Muscle layer of duodenum (tissue), 2 donors: ENCODE results near the gene TET2.

Source experiments
- H3K27ac ChIP-seq: one replicate; pipeline ENCODE4 v1.7.0; 2013; ENCODE audit warnings: mild to moderate bottlenecking, low read length
- H3K27me3 ChIP-seq: one replicate; pipeline ENCODE4 v1.7.0; 2013; ENCODE audit warnings: low read depth, mild to moderate bottlenecking, control low read depth, low read length
- H3K36me3 ChIP-seq, 2 donors: one replicate each; pipeline ENCODE4 v1.7.0; 2013; ENCODE audit warnings: low read length in 2 of 2, control low read depth in 1 of 2, mild to moderate bottlenecking in 1 of 2; ENCODE audit not compliant: insufficient read depth in 2 of 2, control insufficient read depth in 1 of 2
- H3K4me1 ChIP-seq, 2 donors: one replicate each; pipeline ENCODE4 v1.7.0; 2013; ENCODE audit warnings: low read length in 2 of 2, mild to moderate bottlenecking in 2 of 2, control low read depth in 1 of 2, moderate library complexity in 1 of 2; ENCODE audit not compliant: insufficient read depth in 2 of 2, control insufficient read depth in 1 of 2
- H3K4me3 ChIP-seq, 2 donors: one replicate each; pipeline ENCODE4 v1.7.0; 2013; ENCODE audit warnings: low read length in 2 of 2, low read depth in 1 of 2, mild to moderate bottlenecking in 1 of 2
- H3K9me3 ChIP-seq, 2 donors: one replicate each; pipeline ENCODE4 v1.7.0; 2013; ENCODE audit warnings: low read length in 2 of 2, control low read depth in 1 of 2, mild to moderate bottlenecking in 1 of 2; ENCODE audit not compliant: control insufficient read depth in 1 of 2
- donor health status: healthy.

The TET2 gene

DNA sequence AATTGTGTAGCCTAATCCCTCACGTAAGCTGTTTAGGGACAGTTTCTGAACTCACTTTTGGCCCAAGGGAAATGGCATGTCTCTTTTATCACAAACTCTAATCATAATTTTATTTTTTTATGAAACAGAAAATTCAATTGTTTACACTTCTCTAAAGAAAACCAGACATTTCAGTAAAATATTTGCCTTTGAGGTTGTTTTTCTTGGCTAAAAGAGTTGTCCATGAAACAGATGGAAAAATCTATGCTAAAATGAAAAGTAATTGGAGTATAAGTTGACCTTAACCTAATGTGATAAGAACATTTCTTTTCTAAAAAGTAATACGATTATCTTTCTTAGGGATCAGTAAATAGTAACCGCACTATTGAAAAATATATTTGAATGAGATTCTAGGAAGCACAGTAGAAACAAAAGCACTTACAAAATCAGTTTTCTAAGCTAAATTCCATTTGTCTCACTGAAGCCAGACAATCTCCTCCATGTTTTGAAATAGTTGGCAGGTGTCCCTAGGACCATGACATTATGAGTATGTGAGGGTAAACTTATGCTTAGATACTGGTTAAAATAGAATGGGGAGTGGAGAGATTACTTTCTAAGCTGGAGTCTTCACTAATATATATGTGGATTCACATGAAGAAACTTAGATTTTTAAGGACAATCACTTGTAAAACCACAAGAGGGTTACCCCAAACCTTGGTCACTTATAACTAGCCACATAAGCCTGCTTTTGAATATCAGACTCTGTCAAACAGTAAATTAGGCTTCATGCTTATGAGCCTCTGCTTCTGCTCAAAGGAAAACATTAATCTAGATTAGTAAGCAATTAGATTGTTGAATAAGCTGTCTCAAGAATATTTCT, 20.1 kb upstream of the TET2 start:
- Histone ChIP-seq H3K36me3 (no peaks in the 10 kb centered on the region), H3K4me1 (no peaks in the 10 kb centered on the region), H3K27ac (no peak overlapping the region), H3K4me3 (no peak overlapping the region), H3K27me3 (no peaks in the 10 kb centered on the region), H3K9me3 (no peaks in the 10 kb centered on the region)

DNA sequence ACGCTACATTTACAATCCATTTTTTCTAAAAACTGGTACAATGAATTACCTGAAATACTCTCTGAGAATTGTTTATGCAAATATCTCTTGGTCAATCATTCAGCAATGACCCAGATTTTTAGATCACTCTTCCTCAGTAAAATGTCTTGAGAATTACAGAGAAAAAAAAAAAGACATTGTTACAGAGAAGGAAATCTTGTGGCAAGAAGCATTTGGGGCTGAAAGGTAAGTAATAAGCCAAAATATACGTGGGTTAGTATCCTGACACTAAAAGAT, 19.6 kb upstream of the TET2 start:
- Histone ChIP-seq H3K27ac (no peak overlapping the region), H3K27me3 (no peaks in the 10 kb centered on the region), H3K36me3 (no peaks in the 10 kb centered on the region), H3K4me3 (no peak overlapping the region), H3K9me3 (no peaks in the 10 kb centered on the region), H3K4me1 (no peaks in the 10 kb centered on the region)

DNA sequence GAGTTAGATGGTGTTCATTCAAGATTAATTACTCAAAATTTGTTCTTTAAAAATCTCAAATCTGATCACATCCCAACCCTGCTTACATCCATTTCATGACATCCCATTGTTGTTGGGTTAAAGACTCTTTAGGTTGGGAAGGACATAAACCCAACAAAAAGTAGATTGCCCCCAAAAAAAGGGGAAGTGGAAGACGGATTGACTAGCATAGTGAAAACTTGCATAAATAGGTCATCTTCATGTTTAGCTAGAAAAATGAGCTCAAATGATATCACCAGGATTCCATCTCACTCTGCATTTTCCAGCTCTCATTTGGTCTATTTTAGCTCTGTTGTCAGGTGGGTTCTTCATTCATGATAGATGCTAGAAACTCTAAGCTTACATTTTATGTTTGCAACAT, 18.5 kb upstream of the TET2 start:
- no peaks in the 10 kb centered on the region for H3K4me1 ChIP-seq
- no peaks in the 10 kb centered on the region for H3K9me3 ChIP-seq
- no peaks in the 10 kb centered on the region for H3K27me3 ChIP-seq
- H3K36me3 ChIP-seq: no peaks in the 10 kb centered on the region
- no peak overlapping the region for H3K27ac ChIP-seq
- no peak overlapping the region for H3K4me3 ChIP-seq

DNA sequence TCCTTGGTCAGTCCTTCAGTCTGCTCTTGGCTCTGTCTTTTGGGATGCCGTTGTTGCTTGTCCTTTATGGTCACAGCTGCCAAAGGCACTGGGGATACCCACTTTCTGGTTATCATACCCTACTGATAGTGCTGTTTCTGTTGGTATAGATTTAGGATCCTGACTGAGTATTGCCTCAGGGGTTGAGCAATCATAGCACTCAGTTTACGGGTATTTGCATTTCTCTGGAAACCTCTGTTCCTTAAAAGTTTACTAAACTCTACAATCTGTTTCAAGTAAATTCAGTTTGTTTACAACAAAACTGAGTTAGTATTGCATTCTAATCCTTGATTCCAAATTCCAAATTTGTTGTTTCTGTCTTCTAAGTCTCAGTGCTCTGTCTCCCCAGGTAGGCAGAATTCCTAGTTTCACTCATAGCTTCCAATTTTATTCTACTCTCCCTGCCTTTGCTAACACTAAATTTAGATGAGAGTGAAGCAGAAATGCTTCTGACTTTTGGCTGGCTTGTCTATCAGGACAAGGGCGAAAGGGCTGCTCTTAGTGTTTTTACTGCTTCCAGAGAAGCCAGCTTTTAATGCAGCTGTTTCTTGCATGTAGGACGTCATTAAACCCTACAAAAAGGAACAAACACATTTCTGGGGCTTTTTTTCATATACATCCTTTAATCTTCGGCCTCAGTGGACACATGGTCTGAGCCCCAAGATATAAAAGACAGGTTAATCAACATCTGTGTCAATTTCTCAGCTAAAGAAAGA, 17.2 kb upstream of the TET2 start:
- Histone ChIP-seq H3K36me3 (no peaks in the 10 kb centered on the region), H3K27me3 (no peaks in the 10 kb centered on the region), H3K9me3 (no peaks in the 10 kb centered on the region), H3K27ac (no peak overlapping the region), H3K4me3 (no peak overlapping the region), H3K4me1 (no peaks in the 10 kb centered on the region)

DNA sequence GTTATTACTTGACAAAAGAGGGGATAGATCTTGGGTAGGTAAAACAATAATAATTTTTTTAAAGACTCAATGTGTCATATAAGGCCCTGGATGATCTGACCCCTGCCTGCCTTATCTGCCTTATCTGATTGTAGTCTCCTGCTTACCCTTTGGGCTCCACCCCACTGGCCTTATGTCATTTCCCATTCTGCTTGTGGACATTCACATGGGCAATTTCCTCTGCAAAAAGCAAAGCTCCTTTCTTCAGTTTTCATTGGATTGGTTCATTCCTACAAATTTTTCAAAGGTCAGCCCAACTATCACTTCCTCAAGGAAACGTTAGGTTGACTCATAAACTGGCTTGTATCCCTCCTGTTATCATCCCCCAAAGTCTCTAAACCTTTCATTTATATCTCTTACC, 15.7 kb upstream of the TET2 start:
- H3K9me3 ChIP-seq: no peaks in the 10 kb centered on the region
- no peak overlapping the region for H3K4me3 ChIP-seq
- no peaks in the 10 kb centered on the region for H3K4me1 ChIP-seq
- H3K27me3 ChIP-seq: no peaks in the 10 kb centered on the region
- no peaks in the 10 kb centered on the region for H3K36me3 ChIP-seq
- H3K27ac ChIP-seq: no peak overlapping the region

DNA sequence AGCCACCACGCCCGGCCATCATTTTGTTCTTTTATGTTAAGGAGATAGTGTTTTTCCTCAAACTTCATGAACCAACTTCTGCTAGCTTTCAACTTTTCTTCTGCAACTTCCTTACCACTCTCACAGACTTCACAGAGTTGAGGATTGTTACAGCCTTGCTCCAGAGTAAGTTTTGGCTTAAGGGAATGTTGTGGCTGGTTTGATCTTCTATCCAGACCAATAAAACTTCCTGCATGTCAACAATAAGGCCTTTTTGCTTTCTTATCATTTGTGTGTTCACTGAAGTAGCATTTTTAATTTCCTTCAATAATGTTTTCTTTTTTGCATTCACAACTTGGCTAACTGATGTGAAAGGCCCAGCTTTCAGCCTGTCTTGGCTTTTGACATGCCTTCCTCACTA, 12.7 kb upstream of the TET2 start:
- Histone ChIP-seq H3K9me3 (no peaks in the 10 kb centered on the region), H3K27me3 (no peaks in the 10 kb centered on the region), H3K36me3 (no peaks in the 10 kb centered on the region), H3K27ac (no peak overlapping the region), H3K4me1 (no peaks in the 10 kb centered on the region), H3K4me3 (no peak overlapping the region)

DNA sequence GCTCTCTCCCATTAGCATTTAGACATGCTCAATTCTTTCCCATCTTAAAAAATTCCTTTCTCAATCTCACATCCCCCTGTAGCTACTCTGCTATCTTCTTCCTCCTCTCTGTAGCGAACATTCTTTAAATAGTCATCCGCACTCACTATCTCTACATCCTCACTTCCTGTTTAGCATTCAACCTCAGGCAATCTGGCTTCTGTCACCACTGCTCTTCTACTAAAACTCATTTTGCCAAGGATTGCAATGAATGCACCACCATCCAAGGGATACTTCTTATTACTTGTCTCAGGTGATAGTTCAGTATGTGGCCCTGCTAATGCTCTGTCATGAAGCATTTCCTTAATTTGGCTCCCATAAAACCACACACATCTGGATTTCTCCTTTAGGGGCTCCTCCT, 10.9 kb upstream of the TET2 start:
- no peaks in the 10 kb centered on the region for H3K36me3 ChIP-seq
- H3K27ac ChIP-seq: no peak overlapping the region
- no peak overlapping the region for H3K4me3 ChIP-seq
- no peaks in the 10 kb centered on the region for H3K27me3 ChIP-seq
- H3K4me1 ChIP-seq: no peaks in the 10 kb centered on the region
- H3K9me3 ChIP-seq: no peaks in the 10 kb centered on the region

DNA sequence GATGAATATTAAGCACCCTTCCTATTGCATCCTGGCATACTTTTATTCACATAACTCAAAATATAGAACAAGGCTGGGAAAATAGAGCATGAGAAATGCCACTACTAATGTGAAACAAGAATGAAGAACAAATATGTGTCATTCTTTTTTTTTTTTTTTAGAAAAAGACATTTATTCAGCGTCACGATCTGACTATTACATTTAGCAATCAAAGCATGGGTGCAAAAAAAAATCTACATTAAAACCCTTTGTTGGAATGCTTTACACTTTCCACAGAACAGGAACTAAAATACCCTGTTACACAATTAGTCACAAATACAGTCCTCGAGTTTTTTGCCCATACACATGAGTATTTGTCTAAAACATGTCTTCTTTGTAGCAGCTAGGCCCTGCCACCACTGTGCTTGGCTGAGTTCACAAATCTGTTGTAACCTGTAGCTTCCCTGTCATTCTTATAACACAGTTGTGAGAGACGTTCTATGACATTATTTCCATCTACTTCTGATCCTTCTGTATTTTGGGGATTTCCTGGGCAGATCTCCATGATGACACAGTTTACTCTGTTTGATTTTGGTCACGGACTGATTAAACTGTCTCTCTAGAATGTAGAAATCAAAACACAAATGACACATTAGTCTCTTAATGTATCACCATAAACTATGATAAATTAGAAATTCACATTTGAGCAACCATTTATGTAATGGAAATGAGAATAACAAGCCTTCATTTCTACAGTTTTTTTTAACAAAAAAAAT, 9.4 kb upstream of the TET2 start:
- no peak overlapping the region for H3K27ac ChIP-seq
- no peaks in the 10 kb centered on the region for H3K27me3 ChIP-seq
- no peaks in the 10 kb centered on the region for H3K9me3 ChIP-seq
- no peaks in the 10 kb centered on the region for H3K4me1 ChIP-seq
- H3K4me3 ChIP-seq: no peak overlapping the region
- no peaks in the 10 kb centered on the region for H3K36me3 ChIP-seq

DNA sequence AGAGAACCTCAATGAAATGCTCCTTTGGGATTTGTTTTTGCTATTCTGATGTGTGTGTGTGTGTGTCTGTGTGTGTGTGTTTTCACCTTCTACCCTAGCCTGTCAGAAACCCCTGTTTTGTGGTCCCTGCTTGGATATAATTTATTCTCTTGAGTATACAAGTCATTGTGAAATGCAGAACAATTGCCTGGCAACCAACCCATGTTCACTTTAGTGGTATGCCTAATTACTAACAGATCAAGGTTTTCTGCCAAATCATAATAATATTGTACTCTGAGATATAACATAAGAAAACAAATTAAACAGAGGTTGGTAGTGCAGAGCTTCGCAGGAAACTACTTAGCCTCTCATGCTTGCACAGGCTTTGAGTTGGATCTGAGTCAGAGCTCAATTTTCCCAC, 7.0 kb upstream of the TET2 start:
- Histone ChIP-seq H3K4me3 (no peak overlapping the region), H3K36me3 (no peaks in the 10 kb centered on the region), H3K9me3 (no peaks in the 10 kb centered on the region), H3K4me1 (no peaks in the 10 kb centered on the region), H3K27ac (no peak overlapping the region), H3K27me3 (no peaks in the 10 kb centered on the region)

DNA sequence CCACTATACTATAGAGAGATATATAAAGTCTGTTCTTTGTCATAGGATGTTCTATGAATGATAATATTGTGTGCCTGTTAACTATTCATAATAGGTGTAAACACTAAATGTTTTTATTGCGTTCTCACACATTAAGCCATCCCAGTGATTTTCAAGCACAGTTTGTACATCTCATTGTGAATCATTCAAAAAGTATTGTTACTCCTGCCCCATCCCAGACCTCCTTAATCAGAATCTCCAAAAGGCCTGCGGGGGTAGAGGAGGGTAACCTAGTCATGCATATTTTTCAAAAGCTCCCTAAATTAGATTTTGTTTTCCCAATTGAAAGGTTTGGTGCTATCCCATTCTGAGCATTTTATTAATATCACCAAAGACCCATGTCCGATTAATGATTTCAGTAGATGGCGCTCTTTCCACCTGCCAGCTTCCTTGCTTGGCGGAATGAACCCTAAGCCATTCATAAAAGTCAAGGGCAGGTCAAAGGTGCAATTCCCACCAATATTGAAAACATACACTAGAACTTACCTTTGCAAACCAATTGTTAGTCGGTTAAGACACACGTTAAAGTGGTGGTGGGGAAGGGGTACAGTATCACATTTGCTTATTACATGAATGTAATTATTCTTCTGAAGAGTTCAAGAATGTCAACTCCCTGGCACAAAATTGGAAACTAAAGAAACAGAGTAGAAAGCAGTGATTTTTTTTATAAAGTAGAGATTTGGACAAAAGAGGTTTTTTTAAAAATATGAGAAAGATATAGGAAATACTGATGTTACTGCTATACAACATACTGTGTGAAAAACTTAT, 5.8 kb upstream of the TET2 start:
- Histone ChIP-seq H3K4me1 (no peaks in the 10 kb centered on the region), H3K36me3 (no peaks in the 10 kb centered on the region), H3K27me3 (no peaks in the 10 kb centered on the region), H3K9me3 (no peaks in the 10 kb centered on the region), H3K27ac (no peak overlapping the region), H3K4me3 (no peak overlapping the region)
